Sigmoid colon (tissue), 7 donors: ENCODE results near the gene SOCS1. TPM values are rescaled to one million over a fixed set of nuclear protein-coding genes. Genes with fewer than 3 reads are reported as not detected.

Experiments used
- DNase-seq: peaks from one replicate; pipeline ENCODE4 v3.0.0-alpha.2; 2019
- H3K27ac ChIP-seq, 4 donors: fragments of 200-600 bp; sonication (generic); one replicate each; pipeline ENCODE4 v1.5.1; 2016 to 2019; ENCODE audit warnings: mild to moderate bottlenecking in 1 of 4
- H3K27me3 ChIP-seq, 3 donors: fragments of 200-600 bp; sonication (generic); one replicate each; pipeline ENCODE4 v1.5.1; 2019; ENCODE audit warnings: mild to moderate bottlenecking in 1 of 3
- H3K36me3 ChIP-seq, 4 donors: fragments of 200-600 bp; sonication (generic); one replicate each; pipeline ENCODE4 v1.5.1; 2016 to 2019
- H3K4me1 ChIP-seq, 4 donors: fragments of 200-600 bp; sonication (generic); one replicate each; pipeline ENCODE4 v1.5.1; 2017 to 2019
- H3K4me3 ChIP-seq, 4 donors: fragments of 200-600 bp; sonication (generic); one replicate each; pipeline ENCODE4 v1.5.1; 2017 to 2019; ENCODE audit warnings: mild to moderate bottlenecking in 2 of 4, moderate library complexity in 1 of 4
- H3K9me3 ChIP-seq, 4 donors: fragments of 200-600 bp in 3 of 4; sonication (generic) in 3 of 4; one replicate each; pipeline versions ENCODE4 v1.5.1 to v1.6.1; 2013 to 2019
- EP300 ChIP-seq, 4 donors: sonication (generic); formaldehyde crosslinking; IDR thresholded peaks; one replicate each; pipeline ENCODE4 v1.6.1; 2017; ENCODE audit warnings: antibody characterized with exemption in 4 of 4
- POLR2A ChIP-seq, 2 donors: fragments of 450-650 bp; IDR thresholded peaks; one replicate each; pipeline ENCODE4 v1.6.1; 2016; ENCODE audit warnings: antibody characterized with exemption in 2 of 2, mild to moderate bottlenecking in 2 of 2, moderate library complexity in 2 of 2
- POLR2AphosphoS5 ChIP-seq, 4 donors: sonication (generic); formaldehyde crosslinking; IDR thresholded peaks; one replicate each; pipeline ENCODE4 v1.6.1; 2017; ENCODE audit warnings: antibody characterized with exemption in 4 of 4
- WGBS, 2 donors: extraction: QIAGEN DNeasy Blood & Tissue Kit; methylation state at CpG; one replicate each; pipeline ENCODE4 v1.1.7; 2013; 5-methylcytosine and 5-hydroxymethylcytosine counted together
- intact Hi-C: fragments of 100-400 bp; cut with DNase I; formaldehyde crosslinking; loops from one replicate; pipeline ENCODE4 v1.15.1; 2023
- polyA plus RNA-seq, 3 donors: library from polyadenylated mRNA; stranded (reverse); fragments of 200-250 nt; gene quantifications; one replicate each; pipeline ENCODE4 v1.2.3, GENCODE V29; 2013
- total RNA-seq, 4 donors: library from RNA; depleted of rRNA; stranded (reverse); fragments of >200 nt; gene quantifications; one replicate each; pipeline ENCODE4 v1.1.0, GENCODE V29; 2016
- TF ChIP-seq, protein P1 (sequence below), 4 experiments: fragments of 450-650 bp in 3 of 4; fragments of 200-600 bp in 1 of 4; IDR thresholded peaks; one replicate each; pipeline ENCODE4 v1.5.1; 2016 to 2019; ENCODE audit warnings: antibody characterized with exemption in 4 of 4, mild to moderate bottlenecking in 3 of 4, moderate library complexity in 2 of 4
- donor health status: healthy with polysubstance abuse.
- donor health status: Bipolar disorder and iron deficiency.
- donor health status: healthy.

Gene SOCS1
- total and polyA plus RNA-seq, 7 donors: 0.66 to 26.4 (median 4.3) TPM; not detected in 1

- TF ChIP-seq POLR2A (IDR thresholded peaks at IDR 0.05): no peak
- TF ChIP-seq, protein P1, sequence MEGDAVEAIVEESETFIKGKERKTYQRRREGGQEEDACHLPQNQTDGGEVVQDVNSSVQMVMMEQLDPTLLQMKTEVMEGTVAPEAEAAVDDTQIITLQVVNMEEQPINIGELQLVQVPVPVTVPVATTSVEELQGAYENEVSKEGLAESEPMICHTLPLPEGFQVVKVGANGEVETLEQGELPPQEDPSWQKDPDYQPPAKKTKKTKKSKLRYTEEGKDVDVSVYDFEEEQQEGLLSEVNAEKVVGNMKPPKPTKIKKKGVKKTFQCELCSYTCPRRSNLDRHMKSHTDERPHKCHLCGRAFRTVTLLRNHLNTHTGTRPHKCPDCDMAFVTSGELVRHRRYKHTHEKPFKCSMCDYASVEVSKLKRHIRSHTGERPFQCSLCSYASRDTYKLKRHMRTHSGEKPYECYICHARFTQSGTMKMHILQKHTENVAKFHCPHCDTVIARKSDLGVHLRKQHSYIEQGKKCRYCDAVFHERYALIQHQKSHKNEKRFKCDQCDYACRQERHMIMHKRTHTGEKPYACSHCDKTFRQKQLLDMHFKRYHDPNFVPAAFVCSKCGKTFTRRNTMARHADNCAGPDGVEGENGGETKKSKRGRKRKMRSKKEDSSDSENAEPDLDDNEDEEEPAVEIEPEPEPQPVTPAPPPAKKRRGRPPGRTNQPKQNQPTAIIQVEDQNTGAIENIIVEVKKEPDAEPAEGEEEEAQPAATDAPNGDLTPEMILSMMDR (IDR thresholded peaks at IDR 0.05): no peak
- no peak for TF ChIP-seq POLR2AphosphoS5 (IDR thresholded peaks at IDR 0.05)
- TF ChIP-seq EP300 (IDR thresholded peaks at IDR 0.05): no peak
- H3K27me3 ChIP-seq: no peaks in the 10 kb centered on the region
- no peaks in the 10 kb centered on the region for H3K9me3 ChIP-seq
- no peaks in the 10 kb centered on the region for H3K36me3 ChIP-seq
- 75 to 92% methylated on average over 5 of the region's 5 CpGs for WGBS, 2 donors
- intact Hi-C loops: no loop called here
- H3K27ac ChIP-seq: no peak overlapping the region
- no peak overlapping the region for H3K4me3 ChIP-seq
- peaks cover 0 to 5% (median 0%) of the 10 kb centered on the region in 4 donors for H3K4me1 ChIP-seq
- DNase-seq: no peak
These were observed 10.7 kb downstream of the SOCS1 start for GRCh38 chr16:11245222-11245737.

DNA sequence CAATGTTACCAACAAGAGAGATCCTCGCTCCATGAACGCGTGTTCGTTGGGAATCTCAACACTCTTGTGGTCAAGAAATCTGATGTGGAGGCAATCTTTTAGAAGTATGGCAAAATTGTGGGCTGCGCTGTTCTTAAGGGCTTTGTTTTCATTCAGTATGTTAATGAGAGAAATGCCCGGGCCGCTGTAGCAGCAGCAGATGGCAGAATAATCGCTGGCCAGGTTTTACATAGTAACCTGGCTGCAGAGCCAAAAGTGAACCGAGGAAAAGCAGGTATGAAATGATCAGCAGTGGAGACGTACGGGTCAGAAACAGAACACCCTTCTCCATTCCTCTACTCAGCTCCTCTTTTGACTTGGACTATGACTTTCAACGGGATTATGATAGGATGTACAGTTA lies 13.3 kb downstream of the SOCS1 start:
- Histone ChIP-seq H3K9me3 (no peaks in the 10 kb centered on the region), H3K27ac (no peak overlapping the region), H3K4me1 (peaks cover 0 to 5% (median 0%) of the 10 kb centered on the region in 4 donors), H3K36me3 (no peaks in the 10 kb centered on the region), H3K4me3 (no peak overlapping the region), H3K27me3 (no peaks in the 10 kb centered on the region)
- intact Hi-C loops: no loop called here
- TF ChIP-seq POLR2A (IDR thresholded peaks at IDR 0.05): no peak
- TF ChIP-seq POLR2AphosphoS5 (IDR thresholded peaks at IDR 0.05): no peak
- TF ChIP-seq EP300 (IDR thresholded peaks at IDR 0.05): no peak
- TF ChIP-seq, protein P1 (IDR thresholded peaks at IDR 0.05): no peak
- DNase-seq: no peak
- 86 to 91% methylated on average over 12 of the region's 12 CpGs for WGBS, 2 donors

- DNase-seq: no peak
- peaks cover 0 to 5% (median 0%) of the 10 kb centered on the region in 4 donors for H3K4me1 ChIP-seq
- TF ChIP-seq, protein P1 (IDR thresholded peaks at IDR 0.05): no peak
- TF ChIP-seq POLR2AphosphoS5 (IDR thresholded peaks at IDR 0.05) (no peak), EP300 (IDR thresholded peaks at IDR 0.05) (no peak), POLR2A (IDR thresholded peaks at IDR 0.05) (no peak)
- intact Hi-C loops: no loop called here
- H3K4me3 ChIP-seq: no peak overlapping the region
- H3K9me3 ChIP-seq: no peaks in the 10 kb centered on the region
- H3K27me3 ChIP-seq: no peaks in the 10 kb centered on the region
- 91 to 92% methylated on average over 5 of the region's 5 CpGs for WGBS, 2 donors
- H3K27ac ChIP-seq: no peak overlapping the region
- H3K36me3 ChIP-seq: no peaks in the 10 kb centered on the region
These were observed 14.4 kb downstream of the SOCS1 start for GRCh38 chr16:11241480-11242204.

GRCh38 chr16:11240636-11241473 lies 15.1 kb downstream of the SOCS1 start:
- Histone ChIP-seq H3K27ac (no peak overlapping the region), H3K36me3 (no peaks in the 10 kb centered on the region), H3K4me3 (no peak overlapping the region), H3K4me1 (peaks cover 0 to 5% (median 0%) of the 10 kb centered on the region in 4 donors), H3K9me3 (no peaks in the 10 kb centered on the region), H3K27me3 (no peaks in the 10 kb centered on the region)
- TF ChIP-seq, protein P1 (IDR thresholded peaks at IDR 0.05): no peak
- no peak for TF ChIP-seq POLR2AphosphoS5 (IDR thresholded peaks at IDR 0.05)
- no peak for TF ChIP-seq EP300 (IDR thresholded peaks at IDR 0.05)
- no peak for TF ChIP-seq POLR2A (IDR thresholded peaks at IDR 0.05)
- intact Hi-C loops: no loop called here
- WGBS, 2 donors: 57 to 62% methylated on average over 10 of the region's 10 CpGs
- no peak for DNase-seq
